Activated CD4-positive, CD25-positive, alpha-beta regulatory T cell treated with anti-CD3 and anti-CD28 coated beads, Interleukin-2, amount 50 U/mL, for 72 hours (primary cell): Measurements from ENCODE around the gene FICD.
"Not testable (repeated sequence)": the region's sequence is repeated elsewhere in the genome, so short reads cannot be mapped to it uniquely, and the experiment has no call there.

Experiments
- DNase-seq: peaks from one replicate; pipeline ENCODE4 v3.0.0; 2021

The FICD gene

DNA sequence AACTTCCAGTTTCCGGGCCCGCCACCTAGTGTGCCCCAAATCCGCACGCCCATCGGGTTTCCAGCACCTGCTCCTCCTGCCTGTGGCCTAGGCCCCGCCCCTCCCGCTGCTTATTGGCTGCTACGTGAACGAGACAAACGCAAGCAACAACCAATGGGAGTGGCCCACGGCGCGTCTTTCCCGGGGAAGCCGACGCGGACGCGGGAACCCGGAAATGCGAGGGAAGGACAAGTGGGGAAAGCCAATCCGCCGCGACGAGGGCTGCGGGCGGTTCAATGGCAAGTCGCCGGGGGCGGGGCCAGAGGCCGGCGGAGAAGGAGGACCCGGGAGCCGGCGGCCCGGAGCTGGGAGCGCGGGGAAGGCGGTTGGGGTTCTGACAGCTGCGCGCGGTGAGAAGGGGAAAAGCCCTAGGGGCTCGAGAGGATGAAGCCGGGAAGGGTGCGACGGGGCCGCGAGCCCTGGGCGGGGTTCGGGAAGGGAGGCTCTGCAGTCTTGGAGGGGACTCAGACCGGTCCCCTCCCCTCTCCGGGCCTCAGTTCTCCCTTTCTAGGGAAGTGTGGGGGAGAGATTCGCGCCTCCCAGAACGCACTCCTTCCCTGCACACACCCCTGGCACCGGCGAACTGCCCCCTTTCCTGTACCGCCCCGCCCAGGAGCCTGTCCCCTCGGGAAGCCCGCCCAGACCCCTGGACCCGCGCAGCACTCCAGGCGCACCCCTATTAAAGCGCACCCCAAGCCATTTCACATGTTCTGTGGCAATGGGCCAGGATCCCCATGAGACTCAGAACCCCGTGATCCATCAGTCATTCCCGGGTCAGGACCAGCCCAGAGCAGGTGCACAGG is at the start of gene FICD:
Gene FICD (plus strand): TSS at position 305 of the 842 bp plus-strand sequence. CDS start 1,696 bp downstream, outside the sequence.
- DNase-seq, result peak; percentile 98

DNA sequence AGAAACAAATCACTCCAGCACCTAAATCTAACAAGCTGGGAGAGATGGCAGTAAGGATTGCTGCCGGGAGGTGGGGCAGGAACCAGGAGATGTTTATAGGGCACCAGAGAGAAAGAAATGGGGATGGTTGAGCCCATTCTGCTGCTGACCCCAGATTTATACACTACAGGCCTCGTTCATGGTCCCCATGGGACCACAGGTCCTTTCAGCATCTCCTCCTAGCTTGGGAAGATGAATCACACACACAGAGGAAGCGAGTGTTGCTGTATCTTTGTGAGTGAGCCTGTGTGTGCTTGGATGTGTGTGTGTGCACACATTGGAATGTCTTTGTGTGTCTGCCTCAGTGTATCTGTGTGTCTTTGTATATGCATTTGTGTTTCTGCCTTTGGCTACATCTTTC is 49.7 kb upstream of the FICD start:
- no peak for DNase-seq

DNA sequence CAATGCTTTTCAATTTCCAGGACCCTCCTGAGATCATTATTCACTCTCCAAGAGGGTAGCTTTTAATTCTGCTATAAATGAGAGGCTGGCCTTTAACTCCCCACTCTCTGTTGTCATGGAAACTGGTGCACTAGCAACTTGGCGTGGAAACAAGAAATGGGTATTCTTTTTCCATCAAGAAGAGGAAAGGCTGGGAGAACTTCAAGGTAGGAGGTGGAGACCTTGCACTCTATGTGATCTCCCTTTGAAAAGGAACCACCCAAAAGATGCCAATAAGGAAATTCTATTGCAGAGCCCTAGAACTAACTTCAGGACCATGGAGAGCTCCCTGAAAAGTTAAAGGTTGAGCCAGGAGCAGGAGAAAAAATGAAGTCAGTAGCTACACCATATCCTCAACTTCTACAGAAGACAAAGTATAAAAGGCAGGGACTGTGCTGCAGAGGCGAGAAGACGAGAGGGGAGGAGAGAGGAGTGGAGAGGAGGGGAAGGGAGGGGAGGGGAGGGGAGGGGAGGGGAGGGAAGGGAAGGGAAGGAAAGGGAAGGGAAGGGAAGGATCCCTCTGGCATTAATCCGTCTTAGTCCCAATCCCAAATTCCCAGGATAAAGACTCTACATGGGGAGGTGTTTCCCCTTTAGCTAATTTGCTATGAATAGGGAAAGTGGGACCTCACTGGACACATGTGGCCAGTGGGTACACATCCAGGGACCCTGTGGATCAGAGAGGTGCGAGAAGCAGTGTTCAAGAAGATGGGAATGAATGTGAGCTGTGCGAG is 46.7 kb upstream of the FICD start:
- no peak for DNase-seq

DNA sequence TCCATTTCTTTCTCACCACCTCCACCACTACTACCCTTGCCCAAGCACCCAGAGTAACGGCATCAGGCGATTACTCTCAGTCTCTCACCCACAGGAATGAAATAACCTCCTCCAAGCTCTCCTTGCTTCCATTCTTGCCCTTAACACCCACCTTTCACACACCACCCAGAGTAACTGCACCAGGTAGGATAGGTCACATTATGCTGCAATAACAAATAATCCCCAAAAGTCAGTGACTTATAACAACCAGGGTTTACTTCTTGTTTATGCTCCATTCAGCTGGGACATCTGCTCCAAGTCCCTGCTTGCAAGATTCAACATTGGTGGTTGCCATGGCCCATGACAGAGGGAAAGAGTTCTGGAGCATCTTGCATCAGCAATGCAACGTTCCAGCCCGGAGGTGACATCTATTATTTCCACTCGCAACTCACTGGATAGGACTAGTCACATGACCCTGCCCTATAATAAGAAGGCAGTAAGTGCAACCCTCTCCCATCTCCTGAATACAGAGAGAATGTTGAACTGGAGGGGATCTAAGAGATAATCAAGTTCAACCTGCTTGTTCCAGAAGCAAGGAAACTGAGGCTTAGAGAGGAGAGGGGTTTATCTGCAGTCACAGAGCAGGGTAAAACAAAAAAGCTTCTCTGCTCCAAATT is 41.5 kb upstream of the FICD start:
- no peak for DNase-seq

DNA sequence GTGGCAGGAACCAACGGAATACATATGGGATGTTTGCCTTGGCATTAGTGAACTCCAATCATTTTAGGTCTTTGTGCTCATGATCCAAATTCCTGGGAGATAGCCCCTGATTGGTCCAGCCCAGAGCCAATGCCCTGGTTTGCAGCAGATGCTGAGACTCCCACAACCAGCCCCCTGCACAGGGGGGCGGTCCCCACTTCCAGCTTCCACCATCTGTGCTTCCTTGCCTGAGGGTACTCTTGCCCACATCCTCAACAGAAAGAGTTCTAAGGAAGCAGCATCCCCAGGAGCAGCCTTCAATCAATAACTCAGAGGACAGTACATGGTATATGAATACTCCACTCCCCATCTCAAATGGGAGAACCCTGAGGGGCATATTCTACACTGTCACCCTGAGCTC is 39.7 kb upstream of the FICD start:
- DNase-seq, result no peak

DNA sequence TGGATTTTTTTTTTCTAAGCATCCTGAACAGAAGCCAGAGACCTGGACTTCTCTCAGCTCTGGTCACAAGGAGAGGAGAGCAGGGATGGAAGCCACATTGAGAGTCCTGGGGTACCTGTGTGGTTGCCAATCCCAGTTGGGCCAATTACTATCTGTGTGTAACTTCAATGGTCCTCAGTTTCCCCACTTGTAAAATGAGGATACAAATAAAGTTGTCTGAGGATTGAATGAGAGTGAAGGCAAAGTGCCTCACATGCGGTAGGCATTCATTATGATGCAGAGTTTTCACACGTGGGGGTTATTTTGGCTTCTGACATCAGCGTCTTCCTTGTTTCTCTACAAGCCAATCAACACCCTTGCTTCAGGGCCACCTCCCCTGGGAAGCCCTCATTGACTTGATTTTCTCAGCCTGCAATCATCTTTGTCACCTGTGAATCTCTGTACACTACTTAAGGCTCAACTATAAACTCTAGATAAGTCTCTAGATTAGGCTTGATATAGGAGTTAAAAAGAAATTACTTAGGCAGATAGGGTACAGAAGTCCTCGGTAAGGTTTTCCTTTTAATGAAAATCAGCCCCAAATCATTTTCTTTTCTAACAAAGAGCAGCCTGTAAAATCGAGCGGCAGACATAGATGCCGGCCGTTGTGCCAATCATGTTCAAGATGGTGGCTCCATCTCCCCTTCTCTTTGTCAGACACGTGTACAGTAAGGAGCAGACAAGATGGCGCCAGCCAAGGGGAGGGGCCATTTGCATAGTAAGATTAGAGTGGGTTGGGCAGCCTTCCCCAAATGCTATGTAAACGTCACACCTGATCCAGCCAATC is 37.8 kb upstream of the FICD start:
- DNase-seq, result no peak

DNA sequence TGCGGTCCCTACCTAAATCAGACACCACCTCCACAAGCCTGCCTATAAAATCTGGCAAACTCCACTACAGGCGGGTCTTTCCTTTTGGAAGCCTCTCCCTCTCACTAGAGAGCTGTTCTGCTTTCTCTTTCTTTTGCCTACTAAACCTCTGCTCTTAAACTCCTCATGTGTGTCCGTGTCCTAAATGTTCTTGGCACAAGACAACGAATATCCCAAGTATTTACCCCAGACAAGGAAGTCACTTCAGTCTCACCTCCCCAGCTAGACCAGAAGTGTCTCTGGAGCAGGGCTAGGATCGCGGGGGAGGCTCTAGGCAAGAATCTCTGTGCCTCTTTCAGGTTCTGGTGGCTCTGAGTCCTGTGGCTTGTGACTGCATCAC is 37.2 kb upstream of the FICD start:
- DNase-seq, result no peak

DNA sequence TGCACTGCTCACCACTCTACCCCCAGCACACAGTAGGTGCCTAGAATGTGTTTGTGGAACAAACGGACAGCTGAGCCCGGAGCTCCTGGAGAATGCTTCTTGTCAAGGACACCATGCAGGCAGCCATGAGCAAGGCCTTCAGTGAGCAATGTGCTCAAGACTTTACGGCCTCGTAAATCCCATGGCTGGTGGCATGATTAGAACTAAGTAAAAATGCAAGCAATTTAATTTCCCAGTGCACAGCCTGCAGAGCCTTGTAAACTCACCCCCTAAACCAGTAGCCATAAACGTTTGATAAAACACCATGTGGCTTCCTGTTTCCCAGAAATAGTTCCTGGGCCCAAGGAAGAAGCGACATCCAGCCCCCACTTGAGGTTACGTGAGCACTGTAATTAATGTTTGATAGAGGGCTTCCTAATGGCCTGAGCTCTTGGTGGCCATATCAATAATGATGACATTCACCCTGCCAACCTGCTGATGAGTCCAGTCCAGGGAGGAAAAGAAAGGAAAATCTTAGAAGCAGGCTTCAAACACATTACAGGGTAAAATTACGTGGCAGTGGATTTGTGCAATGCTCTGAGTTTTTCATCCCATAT is 36.4 kb upstream of the FICD start:
- no peak for DNase-seq

DNA sequence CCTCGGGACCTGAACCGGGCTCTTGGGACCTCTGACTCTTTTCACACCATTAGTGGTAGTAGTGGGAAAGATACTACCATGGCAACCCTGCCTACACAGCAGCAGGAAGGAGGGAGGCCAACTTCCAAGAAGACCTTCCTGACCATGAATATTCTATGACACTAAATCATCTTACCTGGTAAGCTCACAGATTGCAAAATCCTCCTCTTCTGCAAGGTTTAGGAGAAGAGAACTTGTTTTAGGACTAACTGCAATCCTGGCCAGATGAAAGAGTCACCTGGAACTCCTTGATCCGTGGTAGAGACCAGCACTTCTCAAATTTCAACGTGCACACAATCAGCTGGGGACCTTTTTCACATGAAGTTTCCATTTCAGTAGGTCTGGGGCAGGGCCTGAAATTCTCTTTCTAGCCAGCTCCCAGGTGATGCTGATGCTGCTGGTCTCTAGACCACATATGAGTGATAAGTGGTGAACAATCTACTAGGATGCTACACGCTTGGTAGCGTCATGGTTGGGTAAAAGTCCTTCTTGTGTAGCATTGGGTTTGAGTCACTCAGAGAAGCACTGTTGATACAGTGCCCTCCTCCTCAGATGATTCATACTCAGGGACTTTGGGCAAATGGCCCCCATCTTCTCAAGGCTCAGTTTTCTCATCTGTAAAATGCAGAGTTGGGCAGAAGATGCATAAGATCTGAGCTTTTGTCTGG is 35.6 kb upstream of the FICD start:
- no peak for DNase-seq

DNA sequence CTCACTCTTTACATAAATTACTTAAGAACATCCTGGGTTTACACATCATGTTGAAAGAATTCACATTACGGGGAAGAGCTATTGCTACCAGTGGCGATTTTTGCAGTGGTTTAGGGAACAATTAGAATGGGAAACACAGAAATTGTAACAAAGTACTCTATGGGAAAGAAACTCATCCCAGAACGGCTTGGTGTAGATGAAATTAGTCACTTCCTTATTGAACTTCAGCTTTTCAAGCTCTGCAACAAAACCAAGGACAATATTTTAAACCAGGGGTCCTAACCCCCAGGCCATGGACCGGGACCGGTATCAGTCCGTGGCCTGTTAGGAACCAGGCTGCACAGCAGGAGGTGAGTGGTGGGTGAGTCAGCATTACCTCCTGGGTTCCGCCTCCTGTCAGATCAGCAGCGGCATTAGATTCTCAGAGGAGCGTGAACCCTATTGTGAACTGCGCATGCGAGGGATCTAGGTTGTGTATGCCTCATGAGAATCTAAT is 32.3 kb upstream of the FICD start:
- no peak for DNase-seq

DNA sequence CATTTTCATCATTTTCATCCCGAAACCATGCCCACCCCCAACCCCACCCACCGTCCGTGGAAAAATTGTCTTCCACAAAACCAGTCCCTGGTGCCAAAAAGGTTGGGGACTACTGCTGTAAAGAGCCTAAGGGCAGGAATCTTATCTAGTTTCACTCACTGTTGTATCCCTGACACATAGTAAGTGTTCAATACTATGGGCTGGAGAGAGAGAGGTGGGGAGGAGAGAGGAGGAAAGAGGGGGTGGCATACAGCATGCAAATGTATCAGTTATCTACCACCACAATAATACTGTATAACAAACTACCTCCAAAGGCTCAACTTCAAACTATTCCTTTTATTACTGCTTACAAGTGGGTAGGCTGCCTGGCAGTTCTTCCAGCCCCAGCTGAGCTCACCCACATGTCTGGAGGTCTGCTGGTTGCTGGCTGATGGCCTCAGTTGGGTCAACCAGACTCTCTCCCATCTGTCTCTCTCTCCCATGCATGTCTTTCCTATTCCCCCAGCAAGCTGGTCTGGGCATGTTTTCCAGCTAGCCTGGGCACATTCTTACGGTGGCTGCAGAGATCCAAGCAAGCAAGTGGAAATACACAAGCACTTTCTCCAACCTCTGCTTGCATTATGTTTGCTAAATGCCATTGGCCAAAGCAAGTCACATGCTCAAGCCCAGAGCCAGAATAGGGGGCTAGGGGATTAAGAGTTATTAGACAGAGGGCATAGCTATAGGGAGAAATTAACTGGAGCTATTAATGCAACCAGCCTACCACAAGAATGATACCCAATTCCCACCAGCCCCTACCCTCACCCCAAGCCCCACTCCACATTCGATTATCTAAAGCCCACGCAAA is 31.6 kb upstream of the FICD start:
- no peak for DNase-seq

DNA sequence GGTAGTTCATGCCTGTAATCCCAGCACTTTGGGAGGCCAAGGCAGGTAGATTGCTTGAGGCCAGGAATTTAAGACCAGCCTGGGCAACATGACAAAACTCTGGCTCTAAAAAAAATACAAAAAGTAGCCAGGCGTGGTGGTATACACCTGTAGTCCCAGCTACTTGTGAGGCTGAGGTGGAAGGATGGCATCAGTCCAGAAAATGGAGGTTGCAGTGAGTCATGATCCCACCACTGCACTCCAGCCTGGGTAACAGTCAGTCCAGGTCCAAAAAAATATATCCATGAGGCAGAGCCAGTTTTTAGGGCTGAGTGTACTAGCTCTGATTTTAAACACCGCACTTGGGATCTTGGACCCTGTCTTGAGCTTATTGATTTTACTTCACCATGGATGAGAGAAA is 30.6 kb upstream of the FICD start:
- DNase-seq, result no peak

DNA sequence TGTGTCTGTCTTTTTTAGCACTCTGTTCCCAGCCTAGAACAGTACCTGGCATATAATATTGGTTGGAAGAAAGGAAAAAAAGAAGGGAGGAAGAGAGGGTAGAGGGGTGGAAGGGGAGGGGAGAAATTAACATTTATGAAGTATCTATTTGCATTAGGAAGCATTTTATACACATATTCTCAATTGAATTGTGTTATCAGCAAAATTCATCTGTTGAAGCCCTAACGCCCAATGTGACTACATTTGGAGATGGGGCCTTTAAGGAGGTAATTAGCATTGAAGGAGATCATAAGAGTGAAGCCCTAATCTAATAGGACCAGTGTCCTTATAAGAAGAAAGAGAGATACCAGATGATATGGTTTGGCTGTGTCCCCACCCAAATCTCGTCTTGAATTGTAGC is 30.2 kb upstream of the FICD start:
- DNase-seq, result no peak

DNA sequence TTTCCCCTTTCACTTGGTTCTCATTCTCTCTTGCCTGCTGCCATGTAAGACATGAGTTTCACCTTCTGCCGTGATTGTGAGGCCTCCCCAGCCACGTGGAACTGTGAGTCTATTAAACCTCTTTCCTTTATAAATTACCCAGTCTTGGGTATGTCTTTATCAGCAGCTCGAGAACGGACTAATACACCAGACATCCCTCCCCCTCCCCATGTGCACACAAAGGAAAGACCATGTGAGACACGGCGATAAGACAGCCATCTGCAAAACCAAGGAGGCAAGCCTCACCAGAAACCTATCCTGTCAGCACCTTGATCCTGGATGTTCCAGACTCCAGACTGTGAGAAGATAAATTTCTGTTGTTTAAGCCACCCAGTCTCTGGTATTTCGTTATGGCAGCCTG is 29.7 kb upstream of the FICD start:
- DNase-seq, result not testable (repeated sequence)

DNA sequence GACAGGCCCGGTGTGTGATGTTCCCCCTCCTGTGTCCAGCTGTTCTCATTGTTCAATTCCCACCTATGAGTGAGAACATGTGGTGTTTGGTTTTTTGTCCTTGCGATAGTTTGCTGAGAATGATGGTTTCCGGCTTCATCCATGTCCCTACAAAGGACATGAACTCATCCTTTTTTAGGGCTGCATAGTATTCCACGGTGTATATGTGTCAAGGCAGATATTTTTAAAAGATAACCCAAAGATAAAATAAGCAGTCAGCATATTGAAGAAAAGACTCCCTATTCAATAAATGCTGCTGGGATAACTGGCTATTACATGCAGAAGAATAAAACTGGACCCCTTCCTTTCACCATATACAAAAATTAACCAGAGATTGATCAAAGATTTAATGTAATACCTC is 28.0 kb upstream of the FICD start:
- not testable (repeated sequence) for DNase-seq

DNA sequence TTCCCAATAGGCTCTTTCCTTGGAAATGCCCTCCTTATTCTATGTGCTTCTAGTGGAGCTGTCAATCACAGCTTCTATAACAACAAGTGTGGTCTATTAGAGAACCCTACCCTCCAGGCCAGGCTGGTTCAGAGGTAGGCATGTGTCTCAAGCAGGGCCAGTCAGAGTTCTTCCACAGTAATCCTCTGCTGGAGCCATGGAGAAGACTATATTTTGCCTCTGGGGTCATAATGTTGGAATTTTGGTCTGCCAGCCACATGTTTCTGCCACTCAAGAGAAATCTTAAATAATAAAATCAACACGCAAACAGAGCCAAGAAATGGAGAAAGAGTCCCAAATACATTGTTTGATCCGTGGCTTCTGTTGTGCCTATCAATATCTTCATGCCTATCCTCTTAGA is 23.8 kb upstream of the FICD start:
- no peak for DNase-seq

DNA sequence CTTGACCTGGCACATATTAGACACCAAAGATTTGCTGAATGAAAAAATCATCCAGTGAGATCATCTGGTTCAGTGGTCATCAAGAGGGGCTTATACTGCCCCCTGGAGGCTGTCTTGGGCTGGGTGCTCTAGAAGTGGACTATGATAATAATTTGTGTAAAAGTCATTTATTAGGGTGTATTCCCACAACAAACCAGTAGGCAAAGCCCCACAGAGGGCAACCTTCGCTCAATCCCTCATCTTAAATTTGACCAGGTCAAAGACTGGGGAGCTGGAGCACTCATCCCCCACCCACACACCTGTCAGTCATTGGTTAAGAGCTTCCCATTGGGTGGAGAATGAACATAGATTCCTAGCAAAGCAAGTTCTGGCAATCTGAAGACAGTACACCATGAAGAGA is 20.0 kb upstream of the FICD start:
- peak; percentile 39 for DNase-seq

DNA sequence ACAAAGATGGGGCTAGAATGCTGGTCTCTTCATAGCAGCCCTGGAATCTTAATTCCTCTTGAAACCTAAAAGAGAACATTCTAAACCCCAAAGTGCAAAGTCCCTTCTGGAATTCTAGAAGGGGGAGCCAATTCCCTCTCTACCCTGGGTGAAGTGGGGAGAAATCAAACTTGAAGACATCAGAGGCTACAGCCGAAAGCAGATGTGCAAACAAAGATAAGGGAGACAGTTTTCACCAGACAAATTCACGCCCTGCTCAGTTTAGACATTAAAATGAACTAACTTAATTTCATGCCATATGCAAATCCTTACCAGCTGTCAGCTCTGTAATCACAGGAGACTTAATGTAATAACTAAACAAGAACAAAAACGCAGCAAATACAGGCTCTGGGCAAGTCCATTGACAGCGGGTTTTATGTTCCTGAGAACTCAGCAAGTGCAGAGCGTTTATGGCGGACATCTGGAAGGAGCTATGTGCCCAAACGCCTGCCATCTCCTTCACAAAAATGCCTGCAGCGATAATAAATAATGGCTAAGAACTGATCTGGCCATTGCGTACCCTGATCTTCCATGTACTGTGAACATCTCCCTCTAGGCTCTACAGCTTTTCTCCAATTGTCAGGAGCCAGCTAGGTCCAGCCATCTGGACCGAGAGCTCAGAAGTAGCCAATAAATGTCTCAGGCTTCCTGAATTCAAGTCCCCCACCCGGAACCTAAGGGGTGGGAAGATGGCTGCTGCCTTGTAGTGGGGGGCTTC is 19.1 kb upstream of the FICD start:
- DNase-seq, result no peak

DNA sequence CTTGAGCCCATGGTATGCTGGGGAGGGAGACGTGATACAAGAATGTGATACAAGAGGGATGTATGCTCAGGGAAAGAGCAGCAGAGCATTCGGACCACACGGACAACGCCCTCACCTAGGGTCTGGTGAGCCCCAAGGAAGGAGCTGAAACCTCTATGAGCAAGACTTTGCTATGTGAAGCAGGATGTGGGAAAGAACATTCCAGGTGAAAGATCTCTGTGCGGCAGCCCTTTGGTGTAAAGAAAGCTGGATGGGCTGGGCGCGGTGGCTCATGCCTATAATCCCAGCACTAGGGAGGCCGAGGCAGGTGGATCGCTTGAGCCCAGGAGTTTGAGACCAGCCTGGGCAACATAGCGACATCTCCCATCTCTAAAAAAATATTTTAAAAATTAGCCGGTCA is 16.9 kb upstream of the FICD start:
- no peak for DNase-seq

DNA sequence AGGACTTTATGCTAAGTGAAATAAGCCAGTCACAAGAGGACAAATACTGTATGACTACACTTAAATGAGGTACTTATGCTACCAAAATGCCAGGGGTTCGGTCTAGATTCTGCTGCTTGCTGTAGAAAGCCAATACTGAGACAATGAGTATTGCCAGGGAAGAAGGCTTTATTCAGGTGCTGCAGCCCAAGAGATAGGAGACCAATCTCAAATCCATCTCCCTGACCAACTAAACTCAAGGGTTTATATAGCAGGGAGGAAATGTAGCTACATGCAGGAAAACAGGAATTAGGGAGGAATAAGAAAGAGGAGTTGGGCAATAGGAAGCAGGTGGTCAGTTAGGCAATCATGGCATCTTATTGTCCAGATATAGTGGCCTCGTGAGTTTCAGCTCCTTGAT is 12.2 kb upstream of the FICD start:
- no peak for DNase-seq
